Vein endothelial cell (primary cell): ENCODE data around the gene ZNF525. TPM values are rescaled to one million over a fixed set of nuclear protein-coding genes. Genes with fewer than 3 reads are reported as not detected.

Experiments used
- small RNA-seq: library from RNA; depleted of rRNA; stranded (forward); fragments of <200 nt; gene quantifications from one replicate; pipeline ENCODE3, GENCODE V24; 2012
- total RNA-seq: library from RNA; depleted of rRNA; stranded (reverse); fragments of >200 nt; gene quantifications from 2 replicates; pipeline ENCODE4 v1.2.3, GENCODE V29; 2012

ZNF525 gene
- total RNA-seq, result 6.5 and 6.7 TPM in 2 replicates

DNA sequence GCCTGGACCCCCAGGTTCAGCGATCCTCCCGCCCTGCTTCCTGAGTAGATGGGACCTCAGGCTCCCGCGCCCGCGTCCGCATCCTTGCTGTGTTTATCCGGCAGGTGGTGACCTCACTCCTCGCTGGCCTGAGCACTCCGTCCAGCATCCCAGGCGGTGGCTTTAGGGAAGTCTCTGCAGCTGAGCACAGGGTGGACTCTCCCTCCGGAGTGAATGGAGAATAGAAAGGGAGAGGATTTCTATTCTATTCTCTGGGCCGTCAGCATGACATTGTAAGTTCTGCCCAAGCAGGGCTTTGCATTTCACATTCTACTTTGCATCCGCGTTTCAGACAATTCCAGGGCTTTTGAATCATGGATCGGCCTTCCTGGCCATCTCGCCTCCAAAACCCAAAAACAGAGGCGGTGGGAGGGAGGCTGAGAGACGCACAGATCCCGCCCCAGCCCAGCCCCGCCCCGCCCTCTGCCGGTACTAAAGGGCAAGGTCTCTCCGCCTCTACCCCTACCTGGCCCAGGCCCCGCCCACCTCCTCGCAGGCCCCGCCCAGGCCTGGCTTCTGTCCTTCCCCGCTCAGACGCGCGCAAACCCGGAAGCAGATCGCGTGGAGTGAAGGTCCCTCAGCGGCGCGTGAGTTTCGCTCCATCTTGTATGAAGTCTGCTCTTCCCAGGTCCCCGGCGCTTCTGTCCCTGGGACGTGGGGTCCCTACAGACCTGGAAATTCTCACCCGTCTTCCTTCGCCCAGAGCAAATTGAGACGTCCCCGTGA lies at the start of gene ZNF525:
TSS of gene ZNF525 (plus strand) at position 572 of the 765 bp plus-strand sequence. CDS start 6,577 bp downstream, outside the sequence.

GRCh38 chr19:53333463-53334449 lies 31.7 kb upstream of the ZNF525 start, which contains the start of gene ZNF845:
Gene ZNF845, plus strand, starts transcription at chr19:53333749. Its CDS starts 7,559 bp downstream, at chr19:53341308.

DNA sequence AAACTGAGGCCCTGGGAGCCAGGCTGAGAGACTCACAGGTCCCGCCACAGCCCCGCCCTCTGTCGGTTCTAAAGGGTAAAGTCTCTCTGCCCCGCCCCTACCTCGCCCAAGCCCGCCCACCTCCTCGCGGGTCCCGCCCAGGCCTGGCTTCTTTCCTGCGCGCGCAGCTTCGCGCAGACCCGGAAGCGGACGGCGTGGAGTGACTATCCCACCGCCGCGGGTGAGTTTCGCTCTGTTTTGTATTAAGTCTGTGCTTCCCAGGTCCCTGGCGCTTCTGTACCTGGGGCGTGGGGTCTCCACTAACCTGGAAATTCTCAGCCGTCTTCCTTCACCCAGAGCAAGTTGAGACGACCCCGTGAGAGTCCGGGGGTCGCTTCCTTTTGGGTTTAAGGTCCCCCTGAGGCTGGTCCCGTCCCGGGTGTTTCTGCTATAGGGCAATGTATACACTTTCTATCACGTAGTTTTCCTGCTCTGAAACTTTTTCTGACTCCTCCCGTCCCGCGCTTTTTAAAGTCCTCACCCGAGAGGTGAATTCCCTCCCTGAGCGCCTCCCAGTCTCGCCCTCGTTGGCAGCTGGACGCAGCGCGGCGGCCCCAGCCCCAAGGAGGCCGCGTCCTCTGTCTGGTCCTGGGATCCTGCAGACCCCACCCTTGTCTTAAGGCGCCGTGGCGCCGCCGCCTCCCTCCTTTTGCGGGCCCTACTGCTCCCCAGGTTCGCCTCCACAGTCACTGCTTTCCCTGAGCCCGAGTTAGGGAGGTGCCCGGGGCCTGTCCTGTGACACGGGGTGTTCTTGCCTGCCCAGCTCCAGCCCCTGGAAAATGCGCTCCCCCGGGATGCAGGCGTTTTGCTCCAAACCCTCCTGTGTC lies 29.7 kb downstream of the ZNF525 start, which contains the start of gene ZNF765:
TSS of gene ZNF765 (plus strand) at position 176 of the 866 bp plus-strand sequence. CDS start 2,867 bp downstream, outside the sequence.

DNA sequence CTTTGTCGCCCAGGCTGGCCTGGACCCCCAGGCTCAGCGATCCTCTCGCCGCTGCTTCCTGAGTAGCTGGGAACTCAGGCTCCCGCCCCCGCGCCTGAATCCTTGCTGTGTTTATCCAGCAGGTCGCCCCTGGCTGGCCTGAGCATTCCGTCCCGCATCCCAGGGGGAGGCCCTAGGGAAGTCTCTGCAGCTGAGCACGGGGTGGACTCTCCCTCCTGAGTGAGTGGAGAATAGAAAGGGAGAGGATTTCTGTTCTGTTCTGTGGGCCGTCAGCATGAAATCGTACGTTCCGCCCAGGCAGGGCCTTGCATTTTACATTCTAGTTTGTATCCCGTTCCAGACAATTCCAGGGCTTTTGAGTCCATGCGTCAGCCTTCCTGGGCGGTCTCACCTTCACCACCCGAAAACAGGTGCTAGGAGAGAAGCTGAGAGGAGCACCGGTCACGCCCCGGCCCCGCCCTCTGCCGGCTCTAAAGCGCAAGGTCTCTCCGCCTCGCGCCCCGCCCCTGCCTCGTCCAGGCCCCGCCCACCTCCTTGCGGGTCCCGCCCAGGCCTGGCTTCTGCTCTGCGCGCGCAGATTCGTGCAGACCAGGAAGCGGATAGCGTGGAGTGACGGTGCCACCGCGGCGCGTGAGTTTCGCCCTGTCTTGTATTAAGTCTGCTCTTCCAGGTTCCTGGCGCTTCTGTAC lies 66.0 kb downstream of the ZNF525 start, which contains the start of gene ZNF761:
TSS of gene ZNF761 (plus strand) at position 586 of the 689 bp plus-strand sequence. CDS start 15,285 bp downstream, outside the sequence.

Small RNAs within 50 kb of the gene (small RNA-seq; reads per million reads assigned to genes)
- gene RPL39P36, result not detected

Other genes starting within 250 kb of the ZNF525 start
- 2.3 and 2.7 TPM in 2 replicates for gene ZNF415, start 232.8 kb upstream of the ZNF525 start, total RNA-seq
- 5.2 and 7.4 TPM in 2 replicates for gene ZNF347, start 206.7 kb upstream of the ZNF525 start, total RNA-seq
- gene ZNF665, start 172.3 kb upstream of the ZNF525 start, total RNA-seq, result 3.3 and 4.1 TPM in 2 replicates
- 20.6 and 30.4 TPM in 2 replicates for gene ZNF677, start 110.8 kb upstream of the ZNF525 start, total RNA-seq
- gene VN1R2, start 107.4 kb upstream of the ZNF525 start, total RNA-seq, result not detected in 2 replicates
- not detected in 2 replicates for gene VN1R4, start 98.0 kb upstream of the ZNF525 start, total RNA-seq
- gene ZNF845, start 32.0 kb upstream of the ZNF525 start, total RNA-seq, result 6.9 and 9.4 TPM in 2 replicates
- gene ZNF765, start 29.4 kb downstream of the ZNF525 start, total RNA-seq, result 10.1 and 16.5 TPM in 2 replicates
- 8.8 and 10.4 TPM in 2 replicates for gene ZNF761, start 66.3 kb downstream of the ZNF525 start, total RNA-seq
- gene ZNF813, start 102.0 kb downstream of the ZNF525 start, total RNA-seq, result 2.6 and 3.8 TPM in 2 replicates
- gene ZNF331, start 172.4 kb downstream of the ZNF525 start, total RNA-seq, result 8.2 and 8.5 TPM in 2 replicates